IMR-90 (cell line): Measurements from ENCODE around the gene PLCG2.

Source experiments
- CTCF ChIP-seq: conservative IDR thresholded peaks from 2 replicates; pipeline ENCODE4 v1.5.1; 2012; ENCODE audit warnings: mild to moderate bottlenecking, low read depth, low read length, improper control_type of control experiment
- MXI1 ChIP-seq: IDR thresholded peaks from 2 replicates; pipeline ENCODE4 v1.6.1; 2012; ENCODE audit warnings: low read depth, mild to moderate bottlenecking, low read length, moderate library complexity, borderline replicate concordance
- POLR2A ChIP-seq: IDR thresholded peaks from 2 replicates; pipeline ENCODE4 v1.6.1; 2012; ENCODE audit warnings: mild to moderate bottlenecking, low read depth, low read length
- RCOR1 ChIP-seq: IDR thresholded peaks from 2 replicates; pipeline ENCODE4 v1.6.1; 2012; ENCODE audit warnings: mild to moderate bottlenecking, low read length, improper control_type of control experiment; ENCODE audit not compliant: insufficient replicate concordance
- RFX5 ChIP-seq: IDR thresholded peaks from 2 replicates; pipeline ENCODE4 v1.8.0; 2012; ENCODE audit warnings: low read depth, mild to moderate bottlenecking, low read length, moderate library complexity
- SMC3 ChIP-seq: fragments of 150-350 bp; IDR thresholded peaks from 2 replicates; pipeline ENCODE4 v1.6.1; 2016; ENCODE audit warnings: low read depth, mild to moderate bottlenecking, antibody characterized with exemption, low read length, moderate library complexity

- TF ChIP-seq POLR2A (no peak), CTCF (no peak), SMC3 (no peak), RCOR1 (no peak), RFX5 (no peak), MXI1 (no peak)
Observed at GRCh38 chr16:81868057-81868748, 89.1 kb downstream of the PLCG2 start.
